SHP77 treated with DMSO at 0.1 percent for 48 hours (cell line): ENCODE data around the gene CHST11.

ENCODE experiments used
- DNase-seq: peaks from one replicate; lab custom pipeline; 2025; lab: John Stamatoyannopoulos, UW

Gene CHST11

DNA sequence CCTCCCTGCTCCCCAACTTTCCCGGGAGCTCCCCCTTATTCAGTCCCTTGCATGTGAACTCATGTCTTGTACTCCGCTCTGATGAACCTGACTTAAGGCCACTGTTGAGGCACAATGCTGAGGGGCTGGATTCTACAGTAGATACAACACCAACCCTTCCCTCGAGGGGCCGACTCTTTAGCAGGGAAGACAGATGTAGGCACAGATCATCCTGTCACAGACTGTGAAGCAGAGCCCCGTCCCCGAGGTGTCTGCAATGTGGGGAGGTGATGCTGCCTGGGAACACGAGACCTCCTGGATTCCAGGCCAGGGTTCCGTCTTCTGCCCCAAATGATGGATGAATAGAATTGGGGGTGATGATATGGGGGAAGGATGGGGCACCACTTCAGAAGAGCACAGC lies 175.1 kb downstream of the CHST11 start:
- no peak for DNase-seq

DNA sequence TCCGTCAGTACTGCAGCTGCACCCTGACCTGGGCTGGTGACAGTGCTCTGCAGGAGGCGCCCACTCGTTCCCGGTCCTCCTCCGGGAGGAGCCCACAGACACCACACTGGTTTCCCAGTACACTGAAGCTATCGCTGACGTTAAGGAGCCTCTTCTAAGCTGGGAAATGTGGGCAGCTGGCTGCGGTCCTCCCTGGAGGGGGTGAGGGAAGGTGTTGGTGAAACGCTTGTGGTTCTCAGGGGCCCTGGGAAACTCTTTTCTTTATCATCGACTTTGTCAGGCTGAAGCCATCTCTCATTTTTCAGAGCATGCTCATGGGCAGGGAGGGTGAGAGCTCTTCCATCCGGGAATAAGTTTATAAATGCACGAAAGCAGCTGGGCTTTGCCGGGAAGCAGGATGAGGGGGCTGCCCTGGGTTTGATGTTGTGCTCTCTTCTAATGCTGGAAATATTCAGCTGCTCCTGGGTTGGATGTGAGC lies 176.0 kb downstream of the CHST11 start:
- DNase-seq = peak; percentile 63

- DNase-seq = no peak
Measured at GRCh38 chr12:104634044-104634443, 177.3 kb downstream of the CHST11 start.

DNA sequence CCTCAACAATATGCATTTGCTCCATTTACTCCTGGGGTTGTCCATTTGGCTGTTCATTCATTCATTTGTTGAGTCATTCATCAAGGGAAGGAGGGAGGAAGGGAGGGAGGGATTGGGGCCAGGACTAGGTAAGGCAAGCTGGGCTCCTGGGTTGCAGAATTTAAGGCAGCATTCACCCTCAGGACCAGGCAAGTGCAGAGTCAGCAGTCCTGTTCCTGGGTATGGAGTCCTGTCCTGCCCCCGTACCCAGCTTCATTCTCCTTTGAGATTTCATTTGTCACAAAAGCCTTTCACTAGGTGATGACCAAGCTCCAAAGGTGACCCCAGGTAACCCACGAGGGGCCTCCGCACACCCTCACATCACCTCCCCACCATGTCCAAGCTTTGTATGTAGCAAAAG lies 178.1 kb downstream of the CHST11 start:
- no peak for DNase-seq

DNA sequence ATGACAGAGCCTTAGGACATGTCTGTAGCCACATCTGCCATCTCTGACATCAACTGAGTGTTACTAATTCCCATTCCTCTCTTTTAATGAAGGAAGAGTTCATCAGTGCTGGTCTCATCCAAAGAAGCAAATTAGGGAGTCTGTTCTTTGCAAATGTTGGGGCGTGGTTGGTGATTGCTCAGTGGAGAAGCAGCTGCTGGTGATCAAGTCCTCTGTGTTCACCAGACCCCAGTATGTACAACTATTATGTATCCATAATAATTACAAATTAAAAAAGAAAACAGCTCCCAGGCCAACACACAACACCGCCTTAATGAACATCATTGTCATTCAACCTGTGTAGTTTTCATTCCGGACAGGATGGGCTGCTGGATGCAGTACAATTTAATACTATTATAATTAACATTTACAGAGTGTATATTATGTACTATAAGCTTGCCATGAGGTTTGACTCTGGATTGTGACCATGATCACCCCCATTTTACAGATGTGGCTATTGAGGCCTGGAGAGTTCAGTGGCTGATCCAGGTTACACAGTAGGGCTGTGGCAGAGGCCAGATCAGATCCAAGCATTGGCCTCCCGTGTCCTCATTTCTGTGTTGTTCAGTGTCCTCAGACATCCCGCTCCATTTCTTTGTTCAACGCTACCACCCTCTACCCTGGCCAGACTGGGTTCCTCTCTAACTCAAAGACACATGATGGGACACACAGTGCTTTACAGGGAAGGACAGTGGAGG lies 179.0 kb downstream of the CHST11 start:
- no peak for DNase-seq

DNA sequence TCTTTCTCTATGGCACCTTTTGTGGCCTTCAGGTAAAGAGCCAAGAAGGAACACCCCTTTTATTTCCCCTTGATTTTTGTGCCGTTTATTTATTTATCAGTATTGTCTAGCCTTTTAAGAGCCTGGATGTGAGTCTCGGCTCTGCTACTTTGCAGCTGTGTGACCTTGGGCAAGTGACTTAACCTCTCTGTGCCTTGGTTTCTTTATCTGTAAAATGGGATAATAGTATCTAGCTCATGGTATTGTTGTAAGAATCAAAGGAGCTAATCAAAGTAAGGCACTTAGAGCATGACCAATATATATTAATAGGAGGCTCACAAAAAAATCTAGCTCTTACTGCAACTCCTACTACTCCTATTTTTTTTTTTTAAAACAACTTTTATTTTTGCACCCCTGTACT lies 179.7 kb downstream of the CHST11 start:
- no peak for DNase-seq

DNA sequence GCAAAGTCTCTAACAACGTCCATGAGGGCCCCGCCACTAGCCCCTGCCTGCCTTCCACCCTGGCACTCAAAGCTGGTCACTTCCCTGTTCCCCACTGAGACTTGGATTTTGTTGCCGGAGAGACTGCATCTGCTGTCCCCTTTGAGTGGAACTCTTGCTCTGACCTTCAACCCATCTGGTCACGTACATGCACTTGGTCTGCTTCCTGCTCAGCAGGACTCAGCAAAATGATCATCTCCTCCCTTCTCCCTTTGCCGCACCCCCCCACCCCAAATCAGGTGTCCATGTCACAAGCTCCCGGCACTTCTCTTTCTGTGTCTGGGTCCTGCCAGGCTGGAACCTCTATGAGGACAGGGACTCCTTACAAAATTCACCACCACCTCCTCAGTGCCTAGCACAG lies 180.9 kb downstream of the CHST11 start:
- DNase-seq = no peak

DNA sequence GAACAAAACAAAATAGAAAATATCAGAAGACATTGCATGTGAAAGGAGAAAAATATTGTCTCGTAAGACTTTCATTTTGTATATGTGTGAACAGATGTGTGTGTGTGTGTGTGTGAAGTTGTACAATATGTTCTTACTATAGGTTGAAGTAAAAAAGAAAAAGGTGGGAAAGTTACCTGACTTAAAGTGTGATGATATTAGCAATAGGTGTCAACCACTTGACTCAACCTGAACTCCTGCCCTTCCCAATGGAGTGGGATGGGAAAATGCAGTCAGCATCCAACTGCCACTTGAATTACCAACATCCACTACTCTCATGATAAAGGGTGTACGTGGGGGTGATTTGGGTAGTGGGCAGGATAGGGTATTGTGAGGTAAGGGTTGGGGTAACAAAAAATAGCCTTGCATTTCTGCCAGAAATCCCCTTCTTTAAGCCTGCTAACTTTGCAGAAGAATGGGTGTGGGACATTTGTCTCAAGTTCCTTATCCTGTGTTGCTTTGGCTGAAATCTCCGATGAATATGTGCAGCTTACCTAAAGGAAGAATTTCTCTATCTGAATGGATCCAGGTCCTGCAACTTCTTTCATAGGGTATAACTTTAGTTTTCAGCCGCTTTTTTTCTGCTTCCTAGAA lies 181.6 kb downstream of the CHST11 start:
- DNase-seq = no peak

GRCh38 chr12:104638851-104639240 lies 182.1 kb downstream of the CHST11 start:
- DNase-seq = no peak

GRCh38 chr12:104640956-104641355 lies 184.2 kb downstream of the CHST11 start:
- DNase-seq = no peak

GRCh38 chr12:104641862-104642261 lies 185.1 kb downstream of the CHST11 start:
- no peak for DNase-seq

DNA sequence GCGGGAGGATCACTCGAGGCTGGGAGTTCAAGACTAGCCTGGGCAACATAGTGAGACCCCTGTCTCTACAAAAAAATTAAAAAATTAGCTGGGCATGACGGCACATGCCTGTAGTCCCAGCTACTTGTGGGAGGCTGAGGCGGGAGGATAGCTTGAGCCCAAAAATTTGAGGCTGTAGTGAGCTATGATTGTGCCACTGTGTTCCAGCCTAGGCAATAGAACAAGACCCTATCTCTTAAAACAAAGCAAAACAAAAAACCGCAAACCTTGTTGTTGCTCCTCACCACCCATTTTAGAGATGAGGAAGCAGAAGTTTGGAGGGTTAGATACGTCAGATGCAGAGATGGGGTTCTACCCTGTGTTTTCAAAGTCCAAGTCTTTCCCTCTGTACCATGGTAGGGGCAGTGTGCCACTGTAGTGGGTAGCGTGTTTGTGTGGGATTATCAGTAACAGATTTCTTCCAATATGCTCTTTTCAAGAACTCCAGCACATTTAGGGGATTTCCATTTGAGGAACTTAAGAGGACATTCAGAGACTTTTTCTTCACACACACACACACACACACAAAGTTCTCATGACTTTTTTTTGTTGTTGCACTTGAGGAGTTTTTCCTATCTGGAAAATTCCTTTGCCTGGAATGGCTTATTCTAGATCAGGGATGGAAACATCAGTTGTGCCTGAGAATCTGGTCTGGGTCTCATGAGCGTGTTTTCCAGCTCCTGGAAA lies 186.5 kb downstream of the CHST11 start:
- no peak for DNase-seq

DNA sequence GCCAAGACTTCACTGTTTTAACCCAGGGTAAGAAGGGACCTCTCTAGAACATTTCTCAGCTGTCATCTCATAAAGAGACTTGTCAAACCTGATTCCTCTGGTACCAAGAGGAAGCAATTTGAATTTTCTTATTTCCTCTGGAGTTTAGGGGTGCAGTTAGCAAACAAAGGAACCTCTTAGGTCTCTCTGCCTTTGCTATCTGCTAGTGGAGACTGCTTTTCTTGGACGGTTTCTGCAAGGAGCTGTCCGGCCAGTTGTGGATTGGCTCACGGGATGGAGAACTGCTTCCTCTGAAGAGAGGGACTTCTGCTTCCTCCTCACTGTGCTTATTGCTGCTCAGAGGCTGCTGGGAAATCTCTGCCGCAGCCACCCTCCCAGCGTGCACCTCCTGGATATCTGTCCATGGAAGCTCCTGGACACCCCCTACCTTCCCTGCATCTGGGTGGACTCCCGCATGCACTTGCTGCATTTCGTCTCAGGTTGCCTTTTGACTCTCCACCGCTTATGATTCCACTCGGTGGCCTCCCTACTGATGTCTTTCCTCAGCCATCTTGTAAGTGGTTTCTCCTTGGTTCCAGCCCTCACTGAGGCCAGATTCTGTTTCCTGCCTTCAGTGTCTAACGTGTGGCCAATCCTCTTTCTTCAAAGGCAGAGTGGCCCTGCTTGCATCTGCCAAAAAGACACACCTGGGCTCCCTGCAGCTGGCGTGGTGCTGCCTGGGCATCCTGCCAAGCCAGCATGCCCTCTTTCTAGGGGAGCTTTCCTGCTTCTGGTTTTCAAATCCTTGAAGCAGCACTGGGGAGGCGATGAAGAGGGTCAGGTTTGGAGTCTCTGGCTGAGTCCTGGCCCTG lies 187.3 kb downstream of the CHST11 start:
- DNase-seq = peak; percentile 84

GRCh38 chr12:104648756-104649155 lies 192.0 kb downstream of the CHST11 start:
- no peak for DNase-seq

DNA sequence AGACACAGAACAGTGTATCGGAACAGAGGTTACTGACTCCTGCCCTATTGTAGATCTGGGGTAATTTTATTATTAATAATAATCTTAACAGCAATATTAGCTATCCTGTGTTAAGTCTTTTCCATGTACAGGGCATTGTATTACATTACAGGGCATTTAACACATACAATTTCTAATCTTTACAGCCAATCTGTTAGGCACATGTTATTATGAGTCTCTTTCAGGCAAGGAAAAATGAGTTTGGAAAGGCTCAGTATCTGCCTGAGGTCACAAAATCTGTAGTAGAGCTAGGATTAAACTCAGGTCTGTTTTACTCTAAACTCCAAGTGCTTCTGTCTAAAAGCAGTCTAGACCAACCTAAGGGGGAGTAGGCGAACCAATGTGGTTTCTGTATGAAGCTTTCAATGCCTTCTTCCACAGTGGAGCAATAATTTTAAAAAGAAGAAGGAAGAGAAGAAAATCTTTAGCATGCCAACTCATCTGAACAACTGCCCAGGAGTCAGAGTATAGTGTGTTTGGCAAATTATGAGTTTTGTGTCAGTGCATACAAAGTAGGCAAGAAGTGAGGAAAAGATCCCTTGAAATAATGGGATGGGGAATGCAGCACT lies 192.6 kb downstream of the CHST11 start:
- DNase-seq = no peak

DNA sequence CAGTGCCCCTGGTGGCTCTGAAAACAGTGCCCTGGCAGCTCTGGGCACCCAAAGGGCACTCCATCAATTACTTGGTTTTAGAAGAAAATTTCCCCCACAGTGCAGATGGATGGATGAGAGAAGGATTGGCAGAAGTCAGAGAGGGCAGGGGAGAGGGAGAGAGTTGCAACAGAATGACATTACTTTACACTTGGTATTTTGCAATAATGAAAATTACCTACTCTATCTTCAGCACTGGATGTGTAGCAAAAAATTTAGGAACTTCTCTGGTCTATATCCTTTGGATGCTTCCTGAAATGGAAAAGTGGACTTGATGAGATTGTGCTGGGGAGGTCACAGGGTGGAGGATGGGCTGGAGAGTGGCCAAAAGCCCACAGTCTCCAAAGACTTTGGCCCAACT lies 193.2 kb downstream of the CHST11 start:
- no peak for DNase-seq

GRCh38 chr12:104650541-104650940 lies 193.8 kb downstream of the CHST11 start:
- DNase-seq = no peak

GRCh38 chr12:104651811-104652210 lies 195.1 kb downstream of the CHST11 start:
- no peak for DNase-seq

- DNase-seq = no peak
Measured at GRCh38 chr12:104652358-104652757, 195.6 kb downstream of the CHST11 start.

DNA sequence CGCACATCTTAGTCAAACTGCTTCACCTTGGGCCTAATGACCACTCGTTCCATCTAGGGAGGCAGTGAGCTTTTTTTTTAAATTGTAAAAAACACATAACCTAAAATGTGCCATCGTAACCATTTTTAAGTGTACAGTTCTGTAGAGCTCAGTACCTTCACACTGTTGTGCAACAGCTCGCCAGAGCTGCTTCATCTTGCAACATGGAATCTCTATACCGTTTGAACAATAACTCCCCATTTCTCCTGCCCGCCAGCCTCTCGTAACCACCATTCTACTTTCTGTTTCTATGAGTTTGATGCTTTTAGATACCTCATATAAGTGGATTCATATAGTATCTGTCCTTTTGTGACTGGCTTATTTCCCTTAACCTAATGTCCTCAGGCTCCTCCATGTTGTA lies 196.2 kb downstream of the CHST11 start:
- no peak for DNase-seq

- no peak for DNase-seq
Measured at GRCh38 chr12:104653730-104654664, 197.2 kb downstream of the CHST11 start.
